Stimulated activated CD4-positive, alpha-beta T cell treated with anti-CD3 and anti-CD28 coated beads, Interleukin-15, amount 100 ng/mL, for 24 hours (primary cell): ENCODE results near the gene ANKRD6.
"Not testable (repeated sequence)": the region's sequence is repeated elsewhere in the genome, so short reads cannot be mapped to it uniquely, and the experiment has no call there.

Experiments used
- DNase-seq: peaks from one replicate; pipeline ENCODE4 v3.0.0-alpha.2; 2020

The ANKRD6 gene

GRCh38 chr6:89605861-89606260, 172.9 kb downstream of the ANKRD6 start:
- DNase-seq = no peak

DNA sequence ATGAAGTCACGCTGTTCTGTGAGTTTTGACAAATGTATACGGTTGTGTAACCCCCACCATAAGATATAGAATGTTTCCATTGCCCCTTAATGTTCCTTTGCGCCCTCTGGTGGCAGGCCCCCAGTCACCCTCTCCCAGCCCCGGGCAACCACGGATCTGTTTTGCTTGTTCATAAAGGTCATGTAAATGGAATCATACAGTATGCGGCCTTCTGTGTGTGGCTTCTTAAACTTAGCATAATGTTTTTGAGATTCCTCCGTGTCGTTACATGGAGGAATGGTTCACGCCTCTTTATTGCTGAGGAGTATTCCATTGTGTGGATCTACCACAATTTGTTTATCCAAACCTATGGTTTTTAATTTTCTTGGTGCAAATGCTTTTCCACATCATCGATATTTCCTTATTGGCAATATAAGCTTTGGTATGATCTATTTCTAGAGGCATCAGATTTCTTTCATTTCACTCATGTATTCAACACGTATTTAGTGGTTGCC, 177.2 kb downstream of the ANKRD6 start:
- DNase-seq = peak; percentile 84

- no peak for DNase-seq
Observed at GRCh38 chr6:89611666-89612065, 178.7 kb downstream of the ANKRD6 start.

DNA sequence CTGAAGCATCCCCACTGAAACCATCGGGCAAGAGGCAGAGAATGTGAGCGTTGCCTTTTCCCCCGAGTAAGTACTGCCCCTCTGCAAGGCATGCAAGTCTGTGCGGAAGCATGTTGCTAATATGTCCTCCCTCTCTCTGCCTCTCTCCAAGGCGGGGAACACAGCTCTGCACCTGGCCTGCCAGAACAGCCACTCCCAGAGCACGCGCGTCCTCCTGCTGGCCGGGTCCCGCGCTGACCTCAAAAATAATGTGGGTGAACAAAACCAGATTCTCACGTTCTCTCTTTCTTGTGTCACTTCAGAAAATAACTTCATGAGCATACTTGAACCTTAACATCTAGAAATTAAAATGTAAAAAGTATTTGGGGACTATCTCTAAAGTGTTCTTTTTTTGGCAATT, 179.2 kb downstream of the ANKRD6 start:
- DNase-seq = no peak

DNA sequence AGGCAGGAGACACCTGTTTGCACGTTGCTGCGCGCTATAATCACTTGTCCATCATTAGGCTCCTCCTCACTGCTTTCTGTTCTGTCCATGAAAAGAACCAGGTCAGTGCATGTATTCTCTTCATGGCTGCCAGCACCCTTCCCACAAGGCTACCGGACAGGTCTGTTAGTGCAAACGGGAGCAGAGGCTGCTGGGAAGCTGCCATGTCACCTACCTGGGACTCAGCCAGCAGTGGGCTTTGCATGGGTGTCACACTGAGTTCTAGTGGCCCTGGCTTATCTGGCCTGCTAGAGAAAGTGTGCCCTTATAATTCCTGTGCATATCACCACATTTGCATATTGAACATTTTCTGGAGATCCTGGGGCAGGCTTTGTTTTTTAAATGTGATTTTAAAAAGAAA, 180.8 kb downstream of the ANKRD6 start:
- no peak for DNase-seq

- no peak for DNase-seq
Observed at GRCh38 chr6:89615882-89616281, 182.9 kb downstream of the ANKRD6 start.

- no peak for DNase-seq
Observed at GRCh38 chr6:89616531-89616930, 183.6 kb downstream of the ANKRD6 start.

DNA sequence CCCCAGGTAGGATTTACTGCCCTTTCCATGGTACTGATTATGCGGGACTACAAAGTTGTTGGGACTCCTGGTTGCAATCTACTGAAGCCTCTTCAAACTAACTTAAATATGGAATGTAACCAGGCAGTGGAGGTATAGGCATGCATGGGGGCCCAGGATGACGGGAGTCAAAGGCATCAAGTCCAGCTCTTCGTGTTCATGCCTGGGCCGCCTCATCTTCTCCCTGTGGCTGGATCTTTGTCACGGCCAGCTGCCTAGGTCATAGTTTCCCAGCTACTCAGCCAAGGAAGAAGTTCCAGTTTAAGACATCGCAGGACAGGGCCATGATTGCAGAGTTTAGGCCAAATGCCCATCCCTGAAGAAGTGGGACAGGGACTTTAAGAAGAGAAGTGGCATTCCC, 185.1 kb downstream of the ANKRD6 start:
- no peak for DNase-seq

GRCh38 chr6:89619567-89619966, 186.6 kb downstream of the ANKRD6 start:
- no peak for DNase-seq

DNA sequence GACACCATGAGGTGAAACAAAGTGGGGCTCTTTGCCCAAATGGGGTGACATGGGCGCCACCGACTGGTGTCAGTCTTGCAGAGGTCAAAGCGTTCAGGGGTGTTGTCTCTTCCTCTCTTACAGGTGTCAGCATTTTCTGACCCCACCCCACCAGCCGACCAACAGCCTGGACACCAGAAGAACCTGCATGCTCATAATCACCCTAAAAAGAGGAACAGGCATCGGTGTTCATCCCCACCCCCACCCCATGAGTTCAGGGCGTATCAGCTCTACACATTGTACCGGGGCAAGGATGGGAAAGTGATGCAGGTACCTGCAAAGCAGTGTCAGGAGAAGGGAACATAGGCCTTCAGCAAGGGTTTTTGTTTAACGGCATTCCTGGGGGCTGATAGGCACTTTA, 190.8 kb downstream of the ANKRD6 start:
- no peak for DNase-seq

- no peak for DNase-seq
Observed at GRCh38 chr6:89630488-89630887, 197.5 kb downstream of the ANKRD6 start.

DNA sequence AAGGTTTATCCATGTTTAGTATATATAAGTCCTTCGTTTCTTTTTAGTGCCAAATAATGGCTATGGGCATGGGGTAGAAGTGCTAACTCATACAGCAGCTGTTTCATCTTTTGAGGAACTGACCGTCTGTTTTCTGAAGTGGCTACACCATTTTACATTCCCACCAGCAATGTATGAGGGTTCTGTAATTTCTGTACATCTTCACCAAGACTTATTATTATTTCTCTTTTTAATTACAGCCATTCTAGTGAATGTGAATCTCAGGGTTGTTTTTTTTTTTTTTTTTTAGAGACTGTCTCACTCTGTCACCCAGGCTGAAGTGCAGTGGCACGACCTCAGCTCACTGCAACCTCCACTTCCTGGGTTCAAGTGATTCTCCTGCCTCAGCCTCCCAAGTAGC, 203.5 kb downstream of the ANKRD6 start:
- DNase-seq = not testable (repeated sequence)

DNA sequence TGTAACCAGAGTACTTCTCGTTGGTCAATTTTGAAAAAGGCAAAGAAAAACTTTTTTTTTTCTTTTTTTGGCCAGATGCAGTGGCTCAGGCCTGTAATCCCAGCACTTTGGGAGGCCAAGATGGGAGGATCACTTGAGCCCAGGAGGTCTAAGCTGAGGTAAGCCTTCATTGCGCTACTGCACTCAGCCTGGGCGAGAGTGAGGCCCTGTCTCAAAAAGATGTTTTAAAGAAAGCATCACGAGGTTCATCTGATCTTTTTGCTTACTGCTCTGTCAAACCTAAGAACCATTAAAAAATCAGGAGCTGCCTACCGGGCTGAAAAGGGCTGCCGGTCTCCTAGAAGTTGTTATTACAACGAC, 205.0 kb downstream of the ANKRD6 start:
- DNase-seq = no peak

- DNase-seq = peak; percentile 96
Observed at GRCh38 chr6:89638320-89639195, 205.6 kb downstream of the ANKRD6 start, which contains the start of gene LYRM2. TSS of gene LYRM2 (minus strand) at chr6:89638747. CDS start at chr6:89638716, 31 bp downstream.

- DNase-seq = no peak
Observed at GRCh38 chr6:89640804-89641203, 207.9 kb downstream of the ANKRD6 start.

GRCh38 chr6:89641581-89641980, 208.6 kb downstream of the ANKRD6 start:
- DNase-seq = not testable (repeated sequence)

GRCh38 chr6:89642956-89643355, 210.0 kb downstream of the ANKRD6 start:
- DNase-seq = no peak

- DNase-seq = no peak
Observed at GRCh38 chr6:89643406-89643805, 210.5 kb downstream of the ANKRD6 start.

DNA sequence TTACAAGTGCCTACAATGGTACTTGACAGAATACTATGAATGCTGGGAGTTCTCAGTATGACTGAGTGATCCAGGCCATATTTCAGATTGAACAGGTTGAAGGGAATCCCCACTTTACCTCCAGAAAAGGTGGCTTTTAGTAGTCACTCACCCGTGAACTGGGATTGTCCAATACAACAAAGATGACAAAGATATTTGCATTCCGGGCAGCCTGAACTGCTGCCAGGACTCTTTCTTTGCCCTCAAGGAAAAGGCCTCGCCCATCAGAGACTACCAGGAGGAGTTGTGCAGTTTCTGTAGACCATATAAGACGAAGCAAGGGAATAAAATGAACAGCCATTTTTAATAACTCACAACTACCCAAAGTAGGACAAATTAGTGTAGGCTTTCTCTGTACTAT, 211.9 kb downstream of the ANKRD6 start:
- DNase-seq = no peak

DNA sequence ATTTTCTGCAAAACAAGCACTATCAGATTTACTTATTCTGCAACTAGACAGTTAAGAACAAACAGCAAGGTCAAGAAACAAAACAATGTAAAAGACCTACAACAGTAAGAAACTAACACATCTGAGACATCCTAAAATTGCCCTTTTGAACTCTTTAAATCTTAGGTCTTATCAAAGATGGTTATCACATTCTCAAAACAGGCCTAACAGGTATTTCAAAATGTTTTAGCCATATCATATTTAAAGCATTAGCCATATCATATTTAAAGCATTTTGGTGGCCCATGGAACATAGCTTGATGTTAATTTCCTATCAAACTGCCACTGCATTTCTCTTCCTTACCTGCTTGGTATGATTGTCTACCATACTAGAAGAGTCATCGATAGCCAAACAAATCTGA, 216.7 kb downstream of the ANKRD6 start:
- DNase-seq = no peak

DNA sequence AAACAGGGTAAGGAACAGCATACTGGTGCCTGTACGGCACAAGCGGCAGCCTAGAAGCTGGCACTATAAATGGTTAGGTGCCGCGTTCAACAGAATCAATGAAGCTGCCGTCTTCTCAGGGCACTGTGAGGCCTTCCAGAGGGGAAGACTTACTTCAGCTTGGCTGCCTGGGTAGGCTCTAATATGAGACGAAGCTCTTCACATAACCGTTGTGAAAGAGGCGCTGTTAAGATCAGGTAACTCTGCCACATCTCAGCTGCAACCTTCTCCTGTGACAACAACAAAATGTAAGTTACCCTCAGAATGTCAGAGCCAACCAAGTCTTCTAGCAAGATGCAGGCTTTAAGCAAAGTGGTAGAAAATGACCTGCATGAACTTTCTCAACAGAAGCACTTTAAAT, 217.6 kb downstream of the ANKRD6 start:
- DNase-seq = no peak

DNA sequence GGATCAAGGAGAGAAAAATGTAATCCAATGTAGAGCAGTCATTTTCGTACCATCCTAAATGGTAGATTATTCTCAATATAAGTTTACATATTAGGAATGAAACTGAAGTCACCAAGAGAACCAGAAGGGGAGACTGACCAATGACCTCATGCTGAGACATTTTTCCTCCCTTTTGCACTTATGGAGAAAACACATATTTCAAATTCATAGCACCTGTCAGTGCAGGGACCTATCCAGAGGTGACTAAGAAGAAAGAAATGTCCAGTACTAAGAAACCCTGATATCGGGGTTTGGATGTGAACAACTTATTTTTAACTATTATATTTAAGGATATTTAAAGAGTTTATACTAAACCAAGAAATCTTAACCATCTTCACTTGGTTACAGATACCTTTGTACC, 222.2 kb downstream of the ANKRD6 start:
- DNase-seq = no peak

GRCh38 chr6:89657445-89658158, 224.7 kb downstream of the ANKRD6 start:
- DNase-seq = no peak

DNA sequence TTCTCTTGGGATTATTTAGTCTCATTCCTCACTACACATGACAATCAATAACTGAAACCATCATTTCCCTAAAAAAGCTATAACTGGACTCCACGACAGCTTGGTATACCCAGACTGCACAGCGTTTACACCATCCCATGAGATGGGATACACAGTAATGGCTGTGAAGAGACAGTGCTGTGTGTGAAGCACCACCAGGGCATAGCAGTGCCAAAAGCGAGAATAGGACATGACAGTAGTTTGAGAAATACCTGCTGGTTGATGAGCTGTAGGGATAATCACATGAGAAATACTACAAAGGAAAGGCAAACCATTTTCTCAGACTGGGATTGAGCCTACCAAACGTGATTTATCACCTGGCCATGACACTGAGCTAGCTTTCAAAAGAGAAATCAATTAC, 228.0 kb downstream of the ANKRD6 start:
- DNase-seq = no peak
